Measurements from ENCODE around the gene PAPPA2.
"Not testable (repeated sequence)": the region's sequence is repeated elsewhere in the genome, so short reads cannot be mapped to it uniquely, and the experiment has no call there.

Gene PAPPA2

GRCh38 chr1:176699821-176700220 is 236.8 kb downstream of the PAPPA2 start:
- no peak for DNase-seq

DNA sequence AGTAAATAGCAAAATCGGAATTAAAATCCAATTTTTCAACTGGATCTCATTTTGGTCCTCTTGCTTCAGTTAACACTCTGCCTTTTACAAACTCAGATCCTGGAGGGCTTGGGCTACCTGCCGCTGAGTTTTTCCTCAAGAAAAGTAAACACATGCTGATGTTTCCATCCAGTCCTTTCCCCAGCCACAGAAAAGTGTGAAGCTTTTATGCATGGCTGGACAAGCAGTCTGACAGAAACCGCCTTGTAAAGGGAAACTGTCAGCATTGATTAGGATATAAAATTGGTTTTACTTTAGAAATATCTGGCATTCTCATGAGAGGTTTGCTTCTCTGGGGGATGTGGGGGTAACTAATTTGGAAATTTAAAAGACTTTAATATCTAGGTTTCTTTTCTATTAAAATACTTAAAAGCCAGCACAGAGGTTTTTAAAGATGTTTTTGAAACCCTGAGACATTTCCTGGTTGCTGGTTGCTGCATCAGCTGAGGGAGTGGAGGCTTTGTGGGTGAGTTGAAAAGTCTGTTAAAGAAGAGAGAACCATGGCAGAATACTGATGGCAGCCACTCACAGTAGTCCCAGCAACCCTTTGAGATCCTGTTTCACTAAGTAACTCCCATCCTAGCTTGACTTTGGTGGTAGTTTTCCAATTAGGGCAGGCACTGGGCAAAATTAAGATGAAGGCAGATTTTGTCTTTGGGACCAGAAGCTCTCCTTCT is 238.3 kb downstream of the PAPPA2 start:
- DNase-seq, result no peak

DNA sequence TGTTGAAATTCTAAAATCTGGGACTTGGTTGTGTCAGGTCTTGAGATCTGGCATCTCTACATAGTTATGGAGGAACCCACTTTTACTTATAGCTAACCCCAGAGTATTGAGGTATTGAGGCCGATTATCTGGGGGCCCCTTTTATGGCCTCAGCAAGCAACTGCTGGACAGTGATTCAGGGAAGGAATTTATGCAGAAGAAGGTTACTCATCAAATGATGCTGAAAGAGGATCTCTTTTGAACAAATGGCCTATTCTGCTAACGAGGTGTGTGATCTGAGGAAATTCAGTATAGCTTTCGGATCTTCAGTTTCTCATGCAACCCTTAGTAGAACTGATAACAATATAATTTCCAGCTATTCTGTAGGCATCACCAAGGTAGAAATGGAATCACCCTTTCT is 239.9 kb downstream of the PAPPA2 start:
- DNase-seq, result no peak

DNA sequence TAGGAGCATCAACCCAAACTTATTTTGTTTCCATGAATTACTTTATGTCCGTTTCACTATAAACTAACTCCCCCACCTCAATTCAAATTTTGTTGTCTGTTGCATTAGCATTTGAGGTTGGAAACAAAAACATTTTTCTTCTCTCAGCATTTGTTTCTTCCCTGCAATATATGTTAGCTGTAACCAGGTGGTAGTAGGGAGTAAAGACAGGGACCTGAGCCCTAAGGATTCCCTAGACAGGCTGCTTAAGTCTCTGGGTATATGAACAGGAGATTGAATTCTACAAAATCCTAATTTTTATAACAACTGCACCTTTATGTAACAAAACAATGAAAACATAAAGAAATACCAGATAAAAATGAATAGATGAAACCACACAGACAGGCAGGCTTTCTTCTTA is 242.6 kb downstream of the PAPPA2 start:
- no peak for DNase-seq

GRCh38 chr1:176717066-176717750 is 254.2 kb downstream of the PAPPA2 start:
- DNase-seq, result no peak

DNA sequence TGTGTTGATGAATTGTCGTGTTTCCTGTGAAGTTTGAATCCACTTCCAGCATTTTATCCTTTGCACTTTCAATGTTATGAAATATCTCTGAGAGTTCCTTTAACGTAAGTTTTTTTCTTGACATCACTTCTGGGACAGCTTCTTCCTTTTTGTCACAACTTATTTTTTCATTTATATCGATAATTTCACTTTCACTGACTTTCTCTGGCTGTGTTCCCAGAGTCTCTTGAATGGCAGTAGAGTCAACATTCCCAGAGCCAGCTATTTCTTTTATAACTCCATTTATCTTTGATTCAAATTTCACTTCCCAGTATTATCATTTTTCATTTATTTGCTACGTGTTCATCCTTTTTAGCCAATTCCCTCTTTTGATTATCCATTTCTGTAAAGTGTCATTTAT is 256.5 kb downstream of the PAPPA2 start:
- no peak for DNase-seq

- no peak for DNase-seq
Observed at GRCh38 chr1:176720838-176721237, 257.9 kb downstream of the PAPPA2 start.

DNA sequence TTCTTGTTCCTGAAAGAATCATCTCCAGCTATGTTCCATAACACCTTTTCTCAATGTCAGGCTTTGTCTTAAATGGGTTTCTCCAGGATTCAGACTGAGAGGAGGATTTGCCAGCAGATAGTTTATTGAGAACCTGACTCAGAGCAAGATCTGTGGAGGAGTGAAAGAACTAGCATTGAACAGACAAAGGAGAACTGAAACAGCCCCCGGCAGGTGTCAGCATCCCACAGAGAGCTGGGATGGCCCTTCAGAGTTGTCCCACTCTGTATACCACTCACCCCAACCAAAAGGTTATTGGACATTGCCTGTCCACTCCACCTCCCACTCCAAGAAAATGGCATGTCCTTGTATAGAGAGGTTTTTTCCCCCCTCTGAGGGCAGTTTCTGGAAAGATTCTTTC is 270.7 kb downstream of the PAPPA2 start:
- DNase-seq, result no peak

- DNase-seq, result no peak
Observed at GRCh38 chr1:176735201-176735600, 272.2 kb downstream of the PAPPA2 start.

GRCh38 chr1:176736015-176736414 is 273.0 kb downstream of the PAPPA2 start:
- DNase-seq, result no peak

DNA sequence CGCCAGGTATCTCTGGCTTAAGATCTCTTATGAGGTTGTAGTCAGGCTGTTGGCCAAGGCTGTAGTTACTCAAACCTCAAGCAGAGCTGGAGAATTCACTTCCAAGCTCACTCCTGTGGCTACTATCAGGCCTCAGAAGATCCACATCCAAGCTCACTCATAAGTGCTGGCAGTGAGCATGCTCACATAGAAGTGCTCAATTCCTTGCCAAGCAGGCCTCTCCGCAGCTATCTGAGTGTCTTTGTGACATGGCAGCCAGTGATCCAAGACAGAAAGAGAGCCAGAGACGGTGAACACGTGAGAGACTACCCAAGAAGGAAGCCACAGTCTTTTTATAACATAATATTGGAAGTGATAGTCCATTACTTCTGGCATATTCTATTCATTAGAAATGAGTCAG is 278.2 kb downstream of the PAPPA2 start:
- no peak for DNase-seq

DNA sequence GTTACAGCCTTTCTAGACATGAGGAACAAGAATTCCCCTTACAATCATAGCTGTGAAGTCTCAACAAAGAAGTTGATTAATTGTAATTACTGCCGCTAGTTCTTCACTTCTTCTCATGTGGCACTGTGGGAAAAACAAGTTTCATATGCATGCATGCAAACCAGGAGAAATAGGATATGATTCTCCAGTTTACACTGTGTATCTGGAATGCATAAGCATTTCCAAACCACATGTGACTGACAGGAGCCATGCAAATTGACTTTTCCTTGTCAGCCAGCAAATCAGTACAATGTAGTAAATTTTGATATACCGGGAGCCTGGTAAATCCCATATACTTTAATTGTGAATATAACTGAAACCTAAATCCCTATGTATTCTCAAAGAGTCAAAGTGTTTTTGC is 279.3 kb downstream of the PAPPA2 start:
- DNase-seq, result no peak

- DNase-seq, result no peak
Observed at GRCh38 chr1:176744142-176744541, 281.2 kb downstream of the PAPPA2 start.

GRCh38 chr1:176745945-176746344 is 283.0 kb downstream of the PAPPA2 start:
- DNase-seq, result no peak

GRCh38 chr1:176752505-176752904 is 289.5 kb downstream of the PAPPA2 start:
- DNase-seq, result no peak

DNA sequence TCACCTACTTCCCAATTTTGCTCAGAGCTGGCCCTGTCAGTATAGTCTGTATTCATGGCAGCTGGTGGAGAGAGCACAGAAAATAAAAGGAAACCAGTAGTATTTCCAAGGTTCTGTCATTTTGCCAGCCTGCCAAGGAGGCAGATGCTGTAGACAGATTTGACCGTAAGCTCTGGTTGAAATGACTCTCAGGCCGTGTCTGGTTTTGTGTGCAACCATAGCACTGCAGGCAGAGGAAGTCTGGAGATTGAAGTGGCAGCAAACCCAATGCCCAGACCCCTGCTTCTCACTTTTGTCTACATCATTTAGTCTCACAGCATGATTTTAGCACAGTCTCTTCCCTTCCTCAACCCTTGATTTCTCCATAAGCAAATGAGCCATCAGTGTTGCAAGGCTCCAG is 291.7 kb downstream of the PAPPA2 start:
- DNase-seq, result no peak

DNA sequence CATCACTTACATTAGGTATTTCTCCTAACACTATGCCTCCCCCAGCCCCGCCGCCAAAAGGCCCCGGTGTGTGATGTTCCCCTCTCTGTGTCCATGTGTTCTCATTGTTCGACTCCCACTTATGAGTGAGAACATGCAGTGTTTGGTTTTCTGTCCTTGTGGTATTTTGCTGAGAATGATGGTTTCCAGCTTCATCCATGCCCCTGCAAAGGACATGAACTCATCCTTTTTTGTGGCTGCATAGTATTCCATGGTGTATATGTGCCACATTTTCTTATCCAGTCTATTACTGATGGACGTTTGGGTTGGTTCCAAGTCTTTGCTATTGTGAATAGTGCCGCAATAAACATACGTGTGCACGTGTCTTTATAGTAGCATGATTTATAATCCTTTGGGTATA is 293.8 kb downstream of the PAPPA2 start:
- DNase-seq, result not testable (repeated sequence)

DNA sequence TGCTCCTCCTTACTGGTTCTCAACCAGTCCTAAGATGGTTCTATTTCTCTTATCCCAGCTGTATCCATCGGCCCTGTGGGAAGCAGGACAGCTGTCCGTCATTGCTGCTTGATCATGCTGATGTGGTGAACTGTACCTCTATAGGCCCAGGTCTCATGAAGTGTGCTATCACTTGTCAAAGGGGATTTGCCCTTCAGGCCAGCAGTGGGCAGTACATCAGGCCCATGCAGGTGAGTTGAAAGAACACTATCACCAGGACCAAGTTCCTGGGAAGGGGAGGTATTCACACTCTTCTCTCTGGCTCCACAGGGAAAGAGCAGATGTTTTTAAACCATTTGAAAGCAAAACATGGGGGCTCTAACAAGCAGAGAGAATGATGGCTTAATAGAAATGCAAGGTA is 302.6 kb downstream of the PAPPA2 start:
- DNase-seq, result no peak

- DNase-seq, result no peak
Observed at GRCh38 chr1:176766779-176767178, 303.8 kb downstream of the PAPPA2 start.

DNA sequence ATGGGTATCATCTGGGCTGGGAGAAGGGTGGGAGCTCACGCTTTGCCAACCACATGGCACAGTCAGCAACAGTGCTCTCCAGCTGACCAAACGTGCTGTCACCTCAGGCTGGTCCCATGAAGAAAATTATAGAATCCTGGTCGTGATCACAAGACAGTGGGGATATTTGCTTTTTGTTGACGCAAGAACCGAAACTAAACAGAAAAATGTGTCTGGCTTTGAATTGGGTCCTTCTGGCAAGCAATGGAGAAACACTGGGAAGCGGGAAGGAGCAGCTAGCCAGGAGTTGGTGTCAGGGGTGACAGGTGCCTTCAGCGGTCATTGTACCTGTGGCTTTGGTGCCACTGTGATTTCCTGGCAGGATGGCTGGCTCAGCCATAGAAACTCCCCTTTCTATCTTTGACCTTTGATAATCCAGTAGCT is 304.8 kb downstream of the PAPPA2 start:
- no peak for DNase-seq

- no peak for DNase-seq
Observed at GRCh38 chr1:176768532-176768931, 305.6 kb downstream of the PAPPA2 start.

- DNase-seq, result no peak
Observed at GRCh38 chr1:176770066-176770465, 307.1 kb downstream of the PAPPA2 start.

DNA sequence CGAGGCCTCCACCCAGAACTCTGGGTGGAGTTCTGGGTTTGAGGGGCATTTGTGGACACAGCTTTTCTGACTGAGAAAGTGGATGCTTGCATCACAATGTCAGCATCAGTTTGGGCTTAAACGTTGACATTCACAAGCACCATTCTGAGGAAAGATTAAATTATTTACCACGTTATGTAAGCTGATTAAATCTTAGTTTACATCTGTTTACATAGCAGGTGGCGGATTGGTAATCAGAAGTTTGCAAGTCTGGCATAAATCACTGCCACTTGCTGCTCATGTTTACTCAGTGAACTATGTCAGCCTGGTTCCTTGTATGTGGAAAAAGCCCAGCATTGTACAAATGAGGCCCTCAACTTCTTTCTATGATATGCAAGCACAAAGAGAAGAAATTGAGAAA is 310.1 kb downstream of the PAPPA2 start:
- no peak for DNase-seq

DNA sequence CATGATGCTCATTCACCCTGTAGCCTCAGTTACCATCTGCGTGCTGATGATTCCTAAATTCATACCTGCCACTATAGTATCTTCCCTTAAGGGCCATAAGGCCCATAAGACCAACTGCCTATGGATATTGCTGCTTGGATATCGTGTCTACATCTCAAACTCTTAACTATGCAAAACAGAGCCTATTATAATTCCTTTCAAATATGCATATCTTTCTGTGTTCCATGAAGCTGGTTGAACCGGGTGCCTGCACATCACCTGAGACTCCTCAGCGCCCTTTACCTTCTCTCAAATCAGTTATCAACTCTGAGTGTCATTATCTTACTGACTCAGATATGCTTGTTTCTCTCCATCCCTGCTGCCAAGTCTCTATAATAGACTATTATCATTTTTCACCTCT is 311.2 kb downstream of the PAPPA2 start:
- no peak for DNase-seq

DNA sequence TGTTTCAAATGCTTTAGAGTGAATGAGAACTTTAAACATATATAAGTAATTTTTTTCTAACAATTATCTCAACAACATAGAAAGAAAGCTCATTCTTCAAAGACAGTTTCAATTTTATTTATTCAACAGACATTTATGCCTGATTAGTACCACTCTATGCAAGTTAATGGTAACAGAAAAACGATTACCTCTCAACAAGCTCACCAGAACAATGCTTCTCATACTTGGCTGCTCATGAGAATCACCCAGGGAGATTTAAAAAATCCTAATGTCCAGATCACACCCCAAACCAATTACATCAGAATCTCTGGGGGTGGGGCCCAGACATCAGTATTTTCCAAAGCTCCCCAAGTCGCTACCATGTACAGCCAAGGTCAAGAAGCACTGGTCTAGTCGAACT is 312.4 kb downstream of the PAPPA2 start:
- no peak for DNase-seq

Measured in Kasumi-1 (cell line).